ENCODE results near the gene HIVEP2.

HIVEP2 gene, protein sequence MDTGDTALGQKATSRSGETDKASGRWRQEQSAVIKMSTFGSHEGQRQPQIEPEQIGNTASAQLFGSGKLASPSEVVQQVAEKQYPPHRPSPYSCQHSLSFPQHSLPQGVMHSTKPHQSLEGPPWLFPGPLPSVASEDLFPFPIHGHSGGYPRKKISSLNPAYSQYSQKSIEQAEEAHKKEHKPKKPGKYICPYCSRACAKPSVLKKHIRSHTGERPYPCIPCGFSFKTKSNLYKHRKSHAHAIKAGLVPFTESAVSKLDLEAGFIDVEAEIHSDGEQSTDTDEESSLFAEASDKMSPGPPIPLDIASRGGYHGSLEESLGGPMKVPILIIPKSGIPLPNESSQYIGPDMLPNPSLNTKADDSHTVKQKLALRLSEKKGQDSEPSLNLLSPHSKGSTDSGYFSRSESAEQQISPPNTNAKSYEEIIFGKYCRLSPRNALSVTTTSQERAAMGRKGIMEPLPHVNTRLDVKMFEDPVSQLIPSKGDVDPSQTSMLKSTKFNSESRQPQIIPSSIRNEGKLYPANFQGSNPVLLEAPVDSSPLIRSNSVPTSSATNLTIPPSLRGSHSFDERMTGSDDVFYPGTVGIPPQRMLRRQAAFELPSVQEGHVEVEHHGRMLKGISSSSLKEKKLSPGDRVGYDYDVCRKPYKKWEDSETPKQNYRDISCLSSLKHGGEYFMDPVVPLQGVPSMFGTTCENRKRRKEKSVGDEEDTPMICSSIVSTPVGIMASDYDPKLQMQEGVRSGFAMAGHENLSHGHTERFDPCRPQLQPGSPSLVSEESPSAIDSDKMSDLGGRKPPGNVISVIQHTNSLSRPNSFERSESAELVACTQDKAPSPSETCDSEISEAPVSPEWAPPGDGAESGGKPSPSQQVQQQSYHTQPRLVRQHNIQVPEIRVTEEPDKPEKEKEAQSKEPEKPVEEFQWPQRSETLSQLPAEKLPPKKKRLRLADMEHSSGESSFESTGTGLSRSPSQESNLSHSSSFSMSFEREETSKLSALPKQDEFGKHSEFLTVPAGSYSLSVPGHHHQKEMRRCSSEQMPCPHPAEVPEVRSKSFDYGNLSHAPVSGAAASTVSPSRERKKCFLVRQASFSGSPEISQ (N-terminal part only)

DNA sequence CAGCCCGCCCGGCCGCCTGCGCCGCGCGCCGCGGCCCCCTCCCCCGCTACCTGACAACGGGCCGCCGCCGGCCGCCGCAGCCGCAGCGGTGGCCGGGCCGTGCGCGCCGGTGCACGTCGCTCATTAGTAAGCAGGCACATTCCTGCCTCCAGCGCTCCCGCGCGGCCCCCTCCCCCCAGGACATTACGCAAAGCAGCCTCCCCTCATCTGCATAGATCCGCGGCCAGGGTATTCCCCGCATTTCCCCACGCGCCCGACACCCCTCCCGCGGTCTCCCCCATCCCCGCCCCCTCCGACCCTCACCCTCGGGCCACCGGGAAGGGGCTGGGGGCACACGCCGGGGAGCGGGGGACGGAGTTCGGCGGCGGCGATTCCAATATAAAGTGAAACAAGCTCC, at the start of gene HIVEP2:
Gene HIVEP2, minus strand, starts transcription at position 128 of the 397 bp plus-strand sequence. CDS start 170,438 bp downstream, outside the sequence.
- DNase-seq, result peak; percentile 72 to 83

DNA sequence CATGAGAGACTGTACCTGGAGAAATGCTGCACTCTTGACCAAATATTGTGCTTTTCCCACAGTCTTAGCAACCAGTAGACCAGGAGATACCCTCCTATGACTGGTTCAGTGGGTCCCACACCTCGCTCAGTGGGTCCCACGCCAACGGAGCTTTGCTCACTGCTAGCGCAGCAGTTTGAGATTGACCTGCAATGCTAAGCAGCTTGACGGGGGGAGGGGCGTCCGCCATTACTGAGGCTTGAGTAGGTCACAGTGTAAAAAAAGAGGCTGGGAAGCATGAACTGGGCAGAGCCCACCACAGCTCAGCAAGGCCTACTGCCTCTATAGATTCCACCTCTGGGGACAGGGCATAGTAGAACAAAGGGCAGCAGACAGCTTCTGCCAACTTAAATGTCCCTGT, 49.0 kb upstream of the HIVEP2 start:
- DNase-seq, result no peak

DNA sequence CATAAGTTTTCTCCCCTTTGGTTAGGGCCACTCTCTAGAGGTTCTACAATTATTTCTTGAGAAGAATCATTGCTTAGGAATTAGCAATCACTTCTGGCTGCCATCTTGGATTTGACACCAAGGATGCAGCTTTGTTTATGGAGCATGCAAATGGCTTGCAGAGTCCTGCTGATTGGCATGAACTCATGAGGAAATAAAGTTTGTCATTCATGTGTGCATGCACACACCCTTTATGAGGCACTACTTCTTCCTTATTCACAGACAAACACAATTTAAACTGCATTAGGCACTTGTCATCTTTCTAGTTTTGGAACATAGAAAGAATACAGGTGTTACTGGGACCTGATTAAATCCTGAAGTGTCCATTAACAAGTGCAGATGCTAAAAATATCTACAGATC, 42.5 kb upstream of the HIVEP2 start:
- DNase-seq, result no peak

DNA sequence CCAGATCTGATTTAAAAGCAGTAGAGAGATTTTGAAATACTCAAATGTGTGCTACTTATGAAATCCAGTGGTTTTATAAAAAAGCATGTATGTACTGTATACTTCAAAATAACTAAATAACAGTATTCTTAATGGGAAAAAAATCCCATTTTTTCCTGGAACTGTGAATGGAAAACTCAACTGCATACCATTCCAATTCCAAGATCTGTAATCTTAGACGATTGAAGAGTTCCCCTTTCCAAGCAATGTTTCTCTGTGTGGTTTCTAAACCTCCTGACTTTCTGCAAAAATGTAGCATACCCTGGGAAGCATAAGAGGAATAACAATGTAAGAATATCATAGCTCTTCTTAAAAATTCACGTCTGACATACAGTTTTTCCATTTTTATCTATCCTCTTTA, 40.3 kb upstream of the HIVEP2 start:
- DNase-seq, result no peak

DNA sequence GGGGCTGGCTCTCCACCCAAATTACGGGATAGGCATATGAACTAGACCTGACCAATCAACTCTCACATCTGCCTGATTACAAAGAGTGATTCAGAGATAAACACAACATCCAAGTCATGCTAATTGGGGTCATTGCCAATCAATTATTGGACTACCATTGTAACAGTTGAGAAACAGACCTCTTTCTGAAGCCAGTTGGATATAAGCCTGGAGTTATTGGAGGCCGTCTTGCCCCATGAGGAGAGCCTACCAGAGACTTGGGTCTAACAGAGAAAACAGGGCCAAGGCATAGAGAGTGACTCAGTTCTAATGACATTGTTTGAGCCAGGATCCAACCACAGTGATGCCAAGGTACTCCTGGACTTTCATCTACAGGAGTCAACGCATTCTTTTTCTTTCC, 39.4 kb upstream of the HIVEP2 start:
- DNase-seq, result no peak

DNA sequence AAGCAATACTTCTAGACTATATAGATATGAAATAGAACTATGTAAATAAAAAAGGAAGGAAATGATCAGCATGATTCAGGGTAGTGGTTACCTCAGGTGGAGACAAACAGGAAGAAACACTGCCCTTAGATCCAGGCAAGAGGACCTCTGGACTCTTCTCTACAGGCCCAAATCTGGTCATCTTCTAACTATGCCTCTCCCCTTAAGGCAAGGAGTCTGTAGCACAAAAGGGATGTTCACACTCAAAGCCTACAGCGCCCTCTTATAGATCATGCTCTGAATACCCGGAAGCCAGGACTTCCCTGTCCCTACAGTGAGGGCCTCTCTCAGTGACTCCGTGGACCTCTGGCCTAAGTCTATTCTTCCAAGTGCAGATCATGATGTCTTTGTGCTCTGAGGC, 30.4 kb upstream of the HIVEP2 start:
- no peak for DNase-seq

DNA sequence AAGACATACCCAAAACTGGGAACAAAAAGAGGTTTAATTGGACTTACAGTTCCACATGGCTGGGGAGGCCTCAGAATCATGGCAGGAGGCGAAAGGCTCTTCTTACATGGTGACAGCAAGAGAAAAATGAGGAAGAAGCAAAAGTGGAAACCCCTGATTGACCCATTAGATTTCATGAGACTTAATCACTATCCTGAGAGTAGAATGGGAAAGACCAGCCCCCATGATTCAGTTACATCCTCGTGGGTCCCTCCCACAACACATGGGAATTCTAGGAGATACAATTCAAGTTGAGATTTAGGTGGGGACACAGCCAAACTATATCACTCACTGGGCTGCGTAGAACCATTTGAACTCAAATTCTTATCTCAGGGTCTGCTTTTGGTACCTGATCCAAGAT, 26.0 kb upstream of the HIVEP2 start:
- DNase-seq, result peak; percentile 38 to 57

DNA sequence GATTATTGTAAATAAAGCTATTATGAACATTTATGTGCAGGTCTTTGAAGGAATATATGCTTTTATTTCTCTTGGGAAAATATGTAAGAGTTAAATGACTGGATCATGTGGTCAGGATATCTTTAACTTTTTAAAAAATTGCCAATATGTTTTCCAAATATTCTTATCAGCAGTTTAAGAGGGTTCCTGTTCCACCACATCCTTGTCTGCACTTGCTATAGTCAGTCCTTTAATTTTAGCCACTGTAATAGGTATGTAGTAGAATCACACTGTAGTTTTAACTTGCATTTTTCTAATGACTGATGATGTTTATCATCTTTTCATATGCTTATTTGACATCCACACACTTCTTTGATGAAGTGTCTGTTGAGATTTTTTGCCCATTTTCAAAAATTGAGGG, 23.6 kb upstream of the HIVEP2 start:
- DNase-seq, result no peak

DNA sequence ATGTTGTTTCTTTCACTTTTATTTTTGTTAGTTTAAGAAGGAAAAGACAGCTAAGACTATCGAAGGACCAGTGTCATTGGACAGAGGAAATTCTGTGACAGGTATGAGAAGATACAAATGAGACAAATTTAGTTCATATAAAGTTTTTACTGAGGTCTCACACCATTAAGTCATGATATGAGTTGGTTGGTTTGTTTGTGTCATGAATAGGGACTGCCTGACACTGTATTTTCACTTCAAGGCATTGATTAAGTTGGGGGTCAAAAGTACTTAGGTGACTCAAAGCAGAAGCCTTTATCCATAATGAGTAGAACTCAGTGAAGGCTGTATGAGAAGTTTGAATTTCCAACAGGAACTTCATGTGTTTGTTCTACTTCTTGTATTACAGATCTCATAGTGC, 21.3 kb upstream of the HIVEP2 start:
- DNase-seq, result no peak

DNA sequence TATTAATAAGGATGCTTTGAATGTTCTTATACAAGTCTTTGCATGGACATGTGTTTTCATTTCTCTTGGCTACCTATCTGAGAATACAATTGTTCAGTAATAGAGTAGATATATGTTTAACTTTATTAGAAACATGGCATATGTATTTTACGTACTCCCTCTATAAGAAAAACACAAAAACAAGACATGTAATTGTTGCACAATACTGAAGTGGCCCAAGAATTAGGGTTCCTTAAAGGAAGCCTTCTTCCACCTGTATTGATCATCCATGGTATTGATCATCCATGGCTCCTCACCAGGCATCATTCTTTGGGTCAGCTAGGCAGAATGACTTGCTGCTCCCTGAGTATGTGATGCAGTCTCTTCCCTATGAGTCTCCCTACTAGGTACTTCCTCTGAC, 20.2 kb upstream of the HIVEP2 start:
- DNase-seq, result no peak

DNA sequence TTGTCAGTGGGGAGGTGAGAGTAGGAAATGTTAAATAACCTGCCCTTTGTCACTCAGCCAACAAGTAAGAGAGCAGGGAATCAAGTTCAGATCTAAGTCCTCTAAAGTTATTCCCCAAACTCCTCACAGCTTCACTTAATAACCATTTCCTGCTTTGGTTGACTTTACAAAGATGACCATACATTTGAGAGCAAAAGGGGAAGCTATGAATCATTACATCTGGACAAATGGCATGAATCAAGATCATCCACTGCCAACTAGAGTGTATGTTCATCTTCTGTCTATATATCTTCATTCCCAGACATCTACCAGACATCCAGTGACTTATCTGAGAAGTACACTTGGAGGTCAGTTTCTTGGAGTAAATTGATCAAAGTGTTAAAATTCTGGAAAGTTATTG, 15.1 kb upstream of the HIVEP2 start:
- DNase-seq, result peak; percentile 55 to 61

DNA sequence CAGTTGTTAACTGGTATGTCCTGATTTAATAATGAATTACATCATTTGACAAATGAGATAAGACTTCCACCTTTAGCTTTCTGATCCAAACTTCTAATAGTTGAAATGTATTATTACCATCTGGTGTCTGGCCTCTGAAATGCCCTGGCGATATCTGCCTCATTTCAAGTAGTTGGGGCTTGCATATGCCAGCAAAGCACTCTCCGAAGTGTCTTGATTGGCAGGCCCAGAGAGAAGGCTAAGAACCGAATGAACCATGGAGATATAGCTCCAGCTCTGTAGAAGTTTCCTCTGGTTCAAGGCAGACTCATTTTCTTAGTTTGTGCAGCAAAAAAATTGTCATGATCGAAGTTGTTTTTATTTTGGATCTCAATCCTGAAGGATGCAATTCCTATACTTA, 13.4 kb upstream of the HIVEP2 start:
- DNase-seq, result no peak

DNA sequence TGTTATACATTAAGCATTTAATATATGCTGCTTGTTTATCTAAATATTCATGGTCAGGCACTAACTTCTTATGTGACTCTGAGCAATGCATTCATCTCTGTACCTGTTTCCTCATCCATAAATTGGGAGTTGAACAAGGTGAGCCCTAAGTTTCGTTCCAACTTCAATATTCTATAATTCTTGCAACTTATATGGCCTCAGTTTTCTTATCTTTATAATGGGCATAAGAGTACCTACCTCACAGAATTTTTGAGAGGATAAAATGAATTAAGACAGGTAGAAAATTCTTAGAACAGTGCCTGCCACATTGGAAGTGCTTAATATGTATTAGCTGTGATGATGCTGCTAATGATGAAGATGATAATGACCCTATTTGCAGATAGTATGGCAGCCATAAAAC, 11.8 kb upstream of the HIVEP2 start:
- DNase-seq, result no peak

DNA sequence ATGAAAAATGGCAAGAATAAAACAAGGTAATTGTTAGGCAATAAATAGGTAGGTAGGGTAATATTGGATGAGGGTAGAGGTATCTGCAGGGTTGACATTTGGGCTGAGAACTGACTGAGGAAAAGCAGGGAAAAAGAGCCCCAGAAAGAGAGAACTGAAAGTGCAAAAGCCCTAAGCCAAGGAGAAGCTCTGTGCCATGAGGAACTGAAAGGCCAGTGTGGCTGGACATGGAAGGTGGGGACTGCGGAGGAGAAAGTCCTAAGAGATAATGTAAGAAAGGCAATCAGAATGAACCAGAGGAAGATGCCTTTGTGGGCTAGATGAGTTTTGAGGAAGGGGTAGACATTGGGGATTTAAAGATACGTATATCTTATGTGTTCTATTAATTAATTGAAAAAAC, 9.9 kb upstream of the HIVEP2 start:
- peak; percentile 70 to 76 for DNase-seq

DNA sequence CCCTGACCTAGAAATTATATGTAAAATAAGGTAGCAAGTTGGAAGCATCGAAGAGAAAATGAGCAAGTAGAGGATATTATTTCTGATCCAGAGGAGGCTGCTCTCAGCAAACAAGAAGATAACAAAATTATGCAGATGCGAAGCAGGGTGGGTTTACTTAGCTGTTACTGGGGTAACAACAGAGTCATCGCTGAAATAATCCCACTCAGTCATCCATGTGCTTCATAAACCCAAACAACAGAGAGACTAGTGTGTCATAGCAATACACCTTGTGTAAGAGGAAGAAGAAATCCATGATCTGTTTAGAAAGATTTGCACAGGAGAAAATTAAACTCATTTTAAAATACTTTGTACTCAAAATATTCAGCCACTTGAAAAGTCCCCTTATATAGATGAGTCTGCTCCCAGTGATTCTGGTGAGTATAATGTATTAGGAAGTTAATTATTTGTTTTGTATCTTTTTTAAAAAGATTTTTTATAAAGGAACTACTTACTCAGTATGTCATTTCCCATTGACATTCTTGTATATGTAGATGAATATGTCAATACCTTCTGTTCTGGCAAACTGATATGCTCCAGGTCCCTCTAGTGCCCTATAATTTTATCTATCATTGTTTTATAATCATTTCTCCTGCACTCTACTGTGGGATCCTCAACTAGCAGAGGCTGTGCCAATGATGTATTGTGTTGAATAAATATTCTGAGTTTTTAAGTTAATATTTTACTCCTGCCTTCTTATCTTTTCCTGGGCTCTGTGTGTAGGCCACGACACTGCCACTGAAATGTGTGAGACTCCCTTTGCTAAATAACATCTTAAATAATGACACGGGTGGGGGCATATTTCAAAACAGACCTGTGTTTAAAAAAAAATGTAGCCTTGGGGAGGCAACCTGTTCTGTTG, 8.6 kb upstream of the HIVEP2 start:
- DNase-seq, result no peak

DNA sequence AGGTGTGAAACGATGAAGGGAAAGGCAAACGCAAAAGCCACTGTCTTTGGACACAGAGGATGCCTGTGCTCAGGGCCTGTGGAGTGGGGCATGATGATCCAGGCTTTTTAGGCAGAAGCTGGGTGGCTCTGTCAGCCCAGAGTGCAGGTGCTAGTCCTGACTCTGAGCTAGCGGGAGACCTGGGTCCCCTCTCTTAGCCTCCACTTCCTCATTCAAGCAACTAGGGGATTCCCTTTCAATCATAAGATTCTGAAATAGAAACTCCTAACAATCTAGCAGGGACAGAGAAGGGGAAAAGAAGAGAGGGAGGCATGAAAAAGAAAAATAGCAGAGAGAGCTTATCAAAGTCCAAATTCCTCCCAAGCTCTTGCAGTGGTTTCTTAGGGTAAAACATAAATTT, 7.6 kb upstream of the HIVEP2 start:
- no peak for DNase-seq

DNA sequence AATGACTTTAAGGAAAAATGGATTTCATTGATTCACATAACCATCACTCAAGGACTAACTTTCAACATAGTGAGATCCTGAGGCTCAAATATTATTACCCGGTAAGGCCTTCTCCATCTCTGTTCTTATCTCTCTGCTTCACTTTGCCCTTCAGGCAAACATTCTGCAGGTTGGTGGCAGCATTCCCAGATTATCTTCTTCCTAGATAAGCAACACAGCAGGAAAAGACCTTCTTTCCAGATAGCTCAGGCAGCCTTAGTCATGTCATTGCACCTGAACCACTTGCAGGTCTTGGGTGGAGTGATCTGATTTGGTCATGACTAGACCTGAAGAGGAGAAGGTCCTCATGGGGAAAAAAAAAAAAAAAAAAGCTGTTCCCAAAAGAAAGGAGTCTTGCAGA, 5.3 kb upstream of the HIVEP2 start:
- no peak for DNase-seq

DNA sequence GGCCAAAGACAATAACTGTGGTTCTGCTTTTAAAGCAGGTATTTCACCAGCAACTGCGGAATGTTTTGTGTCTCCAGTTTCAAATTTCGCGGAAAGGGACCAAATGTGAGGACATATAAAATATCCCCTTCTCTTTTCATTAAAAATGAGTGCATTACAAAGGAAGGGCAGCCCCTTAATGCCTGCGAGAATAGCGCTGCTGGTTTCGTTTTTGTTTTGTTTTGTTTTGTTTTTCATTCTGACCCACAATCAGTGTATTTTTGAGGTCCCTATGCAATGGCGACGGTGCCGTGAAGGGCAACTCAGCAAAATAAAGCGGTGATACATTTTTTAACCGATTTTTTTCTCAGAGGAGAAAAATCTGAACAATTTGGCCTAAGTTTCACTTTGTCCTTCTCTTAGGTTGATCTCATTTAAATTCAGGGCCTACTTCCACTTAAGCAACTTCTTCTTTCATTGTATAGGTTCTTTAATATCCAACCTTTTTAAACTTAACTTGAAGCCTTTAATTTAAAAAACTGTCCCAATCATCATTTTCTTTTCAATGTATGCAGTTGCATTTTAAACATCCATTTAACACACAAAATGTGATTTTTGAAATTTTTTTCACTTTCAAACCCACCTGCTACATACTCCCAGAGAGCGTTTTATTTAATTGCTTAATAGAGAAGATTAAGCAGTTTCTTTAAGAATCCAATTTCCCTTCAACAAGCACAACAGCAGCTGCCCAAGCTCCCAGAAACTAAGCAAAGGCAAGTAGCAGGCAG, 2.9 kb upstream of the HIVEP2 start:
- DNase-seq, result peak; percentile 93 to 99

DNA sequence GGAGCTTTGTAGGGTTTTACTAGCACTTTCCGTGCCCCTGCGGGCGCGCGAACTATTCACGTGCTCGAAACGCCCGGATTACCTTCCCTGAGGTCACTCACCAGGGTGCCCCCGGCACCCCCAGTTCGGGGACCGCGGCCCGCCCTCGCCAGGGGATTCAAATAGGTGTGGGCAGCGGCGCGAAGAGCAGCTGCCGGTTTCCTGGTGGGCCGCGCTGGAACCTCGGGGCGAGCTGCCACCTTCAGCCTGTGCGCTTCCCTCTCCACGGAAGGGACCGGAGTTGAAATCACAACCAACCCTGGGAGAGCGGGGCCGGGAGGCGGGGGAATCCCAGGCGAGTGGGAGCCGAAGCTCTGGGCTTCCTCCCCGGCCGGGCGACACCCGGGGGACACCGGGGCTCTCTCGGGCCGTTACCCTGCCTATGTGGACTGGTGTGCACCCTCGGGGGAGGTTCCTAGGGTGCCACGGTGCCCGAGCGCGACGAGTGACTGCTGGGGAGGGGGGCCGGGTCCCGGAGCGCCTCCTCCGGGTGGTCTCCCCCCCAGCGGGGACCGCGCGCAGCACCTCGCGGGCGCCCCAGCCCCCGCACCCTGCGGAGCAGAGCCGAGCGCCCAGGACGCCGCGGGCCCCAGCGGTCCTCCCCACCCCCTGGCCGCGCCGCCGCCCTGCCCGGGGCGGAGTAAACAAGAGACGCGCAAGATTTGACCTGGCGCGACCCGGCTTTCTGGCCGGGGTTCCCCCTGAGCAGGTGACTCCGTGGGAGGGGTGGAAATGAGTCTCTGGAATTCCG, 2.1 kb upstream of the HIVEP2 start:
- peak; percentile 84 to 93 for DNase-seq

DNA sequence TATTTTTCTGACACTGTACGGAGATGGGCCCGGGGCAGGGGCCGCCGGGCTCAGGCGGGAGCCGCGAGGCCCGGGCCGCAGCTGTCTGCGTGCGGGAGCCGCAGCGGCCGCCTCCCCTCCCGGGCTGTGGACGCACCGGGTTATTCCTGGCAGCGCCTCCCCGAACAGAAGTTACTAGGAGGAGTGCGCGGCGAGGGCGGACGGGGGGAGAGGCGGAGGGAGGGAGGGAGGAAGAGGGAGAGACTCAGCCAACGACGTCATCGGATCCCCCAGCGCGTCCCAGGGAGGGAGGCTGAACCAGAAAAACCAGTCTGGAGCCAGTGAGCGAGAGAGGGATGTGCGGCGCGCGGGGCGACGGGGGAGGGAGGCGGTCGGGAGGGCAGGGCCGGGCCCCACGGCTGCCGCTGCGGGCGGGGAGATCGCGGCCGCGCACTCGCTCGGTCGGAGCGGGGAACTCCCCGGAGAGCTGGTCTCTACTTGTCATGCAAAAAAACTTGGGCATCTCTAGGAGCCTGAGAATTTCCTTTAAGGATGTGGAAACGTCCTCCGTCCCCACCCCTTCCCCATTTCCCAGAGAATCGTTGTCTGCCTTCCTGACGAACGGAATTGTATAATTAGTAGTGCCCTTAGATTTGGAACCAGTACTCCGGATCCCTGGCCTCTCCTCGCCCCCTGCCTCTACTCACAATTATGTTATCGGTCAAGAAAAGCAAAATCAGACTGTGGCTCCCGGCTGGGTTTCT, 1.4 kb upstream of the HIVEP2 start:
- DNase-seq, result peak; percentile 94 to 96

Measured in inflammatory macrophage treated with lipopolysaccharide for 1 hour (primary cell).